GM19238 (cell line): ENCODE measurements around the gene CAMKK2.
"Not testable (repeated sequence)": the region's sequence is repeated elsewhere in the genome, so short reads cannot be mapped to it uniquely, and the experiment has no call there.

Experiments used
- DNase-seq: peaks from one replicate; pipeline ENCODE4 v3.0.0; 2011; ENCODE audit warnings: low spot score; ENCODE audit not compliant: insufficient read length

Gene CAMKK2

DNA sequence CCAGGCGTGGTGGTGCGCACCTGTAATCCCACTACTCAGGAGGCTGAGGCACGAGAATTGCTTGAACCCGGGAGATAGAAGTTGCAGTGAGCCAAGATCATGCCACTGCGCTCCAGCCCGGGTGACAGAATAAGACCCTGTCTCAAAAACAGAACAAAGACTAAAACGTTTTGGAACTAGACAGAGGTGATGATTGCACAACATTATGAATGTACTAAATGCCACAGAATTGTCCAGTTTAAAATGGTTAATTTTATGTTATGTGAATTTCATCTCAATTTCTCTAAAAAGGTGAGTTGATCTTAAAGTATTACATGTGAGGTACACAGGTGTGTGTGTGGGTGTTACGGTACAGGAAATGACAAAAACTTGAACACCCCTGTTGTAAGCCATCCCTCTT is 70.1 kb downstream of the CAMKK2 start:
- no peak for DNase-seq

- no peak for DNase-seq
Measured at GRCh38 chr12:121224591-121224990, 71.9 kb downstream of the CAMKK2 start.

GRCh38 chr12:121223292-121224285 is 72.9 kb downstream of the CAMKK2 start:
- DNase-seq, result no peak

DNA sequence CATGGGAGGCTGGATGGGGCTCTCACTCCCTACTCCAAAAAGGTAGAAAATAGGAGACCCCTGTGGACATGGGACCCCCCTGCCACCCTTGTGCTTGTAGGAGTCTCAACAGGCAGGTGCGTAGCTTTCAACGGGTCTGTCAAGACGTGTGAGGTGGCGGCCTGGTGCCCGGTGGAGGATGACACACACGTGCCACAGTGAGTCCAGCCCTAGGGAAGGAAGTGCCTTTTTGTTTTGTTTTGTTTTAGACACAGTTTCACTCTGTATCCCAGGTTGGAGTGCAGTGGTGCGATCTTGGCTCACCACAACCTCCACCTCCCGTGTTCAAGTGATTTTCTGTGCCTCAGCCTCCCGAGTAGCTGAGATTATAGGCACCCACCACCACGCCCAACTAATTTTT is 73.7 kb downstream of the CAMKK2 start:
- DNase-seq, result no peak

- DNase-seq, result no peak
Measured at GRCh38 chr12:121219353-121219986, 77.0 kb downstream of the CAMKK2 start.

DNA sequence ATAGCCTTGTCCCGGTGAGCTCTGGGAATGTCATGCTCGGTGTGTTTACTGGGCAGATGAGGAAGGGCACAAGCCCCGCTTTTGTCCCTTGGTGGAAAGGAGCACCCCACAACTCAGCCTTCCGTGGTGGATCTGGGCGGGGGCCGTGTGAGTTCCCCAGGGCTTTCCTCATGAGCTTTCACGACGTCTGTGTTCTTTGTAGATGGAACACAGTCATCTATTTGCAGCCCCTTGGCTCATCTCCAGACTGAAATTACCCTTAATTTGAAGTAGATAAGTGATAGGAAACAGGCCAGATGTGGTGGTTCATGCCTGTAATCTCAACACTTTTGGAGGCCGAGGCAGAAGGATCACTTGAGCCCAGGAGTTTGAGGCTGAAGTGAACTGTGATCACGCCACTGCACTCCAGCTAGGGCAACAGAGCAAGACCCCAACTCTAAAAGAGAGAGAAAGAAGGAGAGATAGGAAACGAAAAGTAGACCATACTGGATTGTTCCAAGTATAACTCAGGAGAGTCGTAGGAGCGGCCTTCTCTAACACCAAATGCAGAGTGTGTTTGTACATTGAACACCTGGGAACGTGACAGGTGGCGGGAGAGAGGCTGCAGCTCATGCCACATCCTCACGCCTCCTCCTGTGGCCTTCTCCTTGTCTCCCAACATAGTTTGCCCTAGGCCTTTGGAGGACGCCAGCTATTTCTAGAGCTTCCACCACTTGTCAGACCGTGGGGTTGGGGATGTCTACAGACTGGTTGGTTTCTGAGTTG is 77.7 kb downstream of the CAMKK2 start:
- no peak for DNase-seq

DNA sequence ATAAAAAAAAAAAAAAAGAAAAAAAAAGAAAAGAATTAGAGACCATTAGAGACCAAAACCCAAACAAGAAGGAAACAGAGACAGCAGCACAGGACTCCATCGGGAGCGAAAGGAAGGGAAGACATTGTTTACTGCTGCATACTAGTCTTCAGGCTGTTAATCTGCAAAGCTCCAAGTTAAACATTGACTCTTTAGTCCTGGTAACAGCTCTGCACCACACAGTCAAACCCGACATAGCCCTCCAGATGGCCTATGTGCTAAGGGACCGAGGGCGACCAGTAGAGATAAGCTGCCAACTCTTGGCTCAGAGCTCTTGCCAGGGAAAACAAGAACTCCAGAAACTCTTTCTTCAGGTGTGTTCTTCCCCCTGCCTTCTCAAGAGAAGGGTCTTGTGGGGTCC is 78.7 kb downstream of the CAMKK2 start:
- no peak for DNase-seq

DNA sequence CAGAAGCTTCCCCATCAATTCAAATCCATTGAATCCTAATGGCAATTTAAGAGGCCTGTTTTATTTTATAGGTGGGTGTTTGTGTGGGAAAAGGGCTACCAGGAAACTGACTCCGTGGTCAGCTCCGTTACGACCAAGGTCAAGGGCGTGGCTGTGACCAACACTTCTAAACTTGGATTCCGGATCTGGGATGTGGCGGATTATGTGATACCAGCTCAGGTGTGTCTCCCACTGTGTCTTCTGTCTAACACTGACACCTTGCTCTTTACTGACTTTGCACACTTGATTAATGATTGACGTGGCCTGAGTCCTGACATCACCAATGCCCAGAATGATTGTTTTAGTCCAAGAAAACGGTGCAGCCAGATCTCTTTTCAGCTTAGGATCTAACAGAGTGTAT is 79.4 kb downstream of the CAMKK2 start:
- DNase-seq, result no peak

DNA sequence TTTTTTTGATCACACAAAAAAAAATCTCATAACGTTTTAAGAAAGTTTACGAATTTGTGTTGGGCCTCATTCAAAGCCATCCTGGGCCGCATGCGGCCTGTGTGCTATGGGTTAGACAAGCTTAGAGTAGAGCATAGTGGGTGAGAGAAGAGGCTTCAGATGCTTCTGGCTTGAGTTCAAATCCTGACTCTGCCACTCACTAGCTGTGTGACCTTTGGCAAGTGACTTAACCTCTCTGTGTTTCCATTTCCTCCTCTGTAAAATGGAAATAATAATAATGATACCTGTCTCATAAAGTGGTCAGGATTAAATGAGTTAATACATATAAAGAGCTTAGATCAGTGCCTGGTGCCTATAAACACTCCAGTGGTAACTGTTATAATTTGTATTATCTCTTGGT is 80.4 kb downstream of the CAMKK2 start:
- DNase-seq, result no peak

GRCh38 chr12:121214855-121215745 is 81.4 kb downstream of the CAMKK2 start:
- no peak for DNase-seq

DNA sequence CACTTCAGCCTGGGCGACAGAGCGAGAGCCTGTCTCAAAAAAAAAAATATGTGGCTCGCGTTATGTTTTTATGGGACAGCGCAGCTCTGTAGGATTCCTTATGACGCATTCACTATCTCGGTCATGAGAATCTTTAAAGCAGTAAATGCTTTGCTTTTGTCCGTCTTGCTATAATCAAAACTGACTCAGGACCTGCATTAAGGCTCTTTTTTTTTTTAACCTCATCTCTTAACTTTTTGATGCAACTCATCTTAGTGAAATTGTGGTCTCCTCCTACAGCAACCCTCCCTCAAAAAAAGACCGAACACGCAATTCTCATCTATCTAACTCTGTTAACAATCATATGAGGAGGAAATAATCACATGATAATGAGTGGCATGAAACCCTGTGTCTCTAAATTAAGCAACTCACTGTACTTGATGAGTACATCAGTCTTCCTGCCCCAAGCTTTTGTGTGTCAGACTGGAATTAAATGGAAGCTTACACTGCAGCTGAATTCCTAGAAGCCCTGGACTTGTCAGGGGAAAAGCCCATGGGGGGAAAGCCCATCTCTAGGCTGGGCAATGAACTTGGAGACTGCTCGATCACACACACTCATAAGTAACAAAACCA is 82.2 kb downstream of the CAMKK2 start:
- DNase-seq, result no peak

GRCh38 chr12:121212875-121213274 is 83.6 kb downstream of the CAMKK2 start:
- no peak for DNase-seq

DNA sequence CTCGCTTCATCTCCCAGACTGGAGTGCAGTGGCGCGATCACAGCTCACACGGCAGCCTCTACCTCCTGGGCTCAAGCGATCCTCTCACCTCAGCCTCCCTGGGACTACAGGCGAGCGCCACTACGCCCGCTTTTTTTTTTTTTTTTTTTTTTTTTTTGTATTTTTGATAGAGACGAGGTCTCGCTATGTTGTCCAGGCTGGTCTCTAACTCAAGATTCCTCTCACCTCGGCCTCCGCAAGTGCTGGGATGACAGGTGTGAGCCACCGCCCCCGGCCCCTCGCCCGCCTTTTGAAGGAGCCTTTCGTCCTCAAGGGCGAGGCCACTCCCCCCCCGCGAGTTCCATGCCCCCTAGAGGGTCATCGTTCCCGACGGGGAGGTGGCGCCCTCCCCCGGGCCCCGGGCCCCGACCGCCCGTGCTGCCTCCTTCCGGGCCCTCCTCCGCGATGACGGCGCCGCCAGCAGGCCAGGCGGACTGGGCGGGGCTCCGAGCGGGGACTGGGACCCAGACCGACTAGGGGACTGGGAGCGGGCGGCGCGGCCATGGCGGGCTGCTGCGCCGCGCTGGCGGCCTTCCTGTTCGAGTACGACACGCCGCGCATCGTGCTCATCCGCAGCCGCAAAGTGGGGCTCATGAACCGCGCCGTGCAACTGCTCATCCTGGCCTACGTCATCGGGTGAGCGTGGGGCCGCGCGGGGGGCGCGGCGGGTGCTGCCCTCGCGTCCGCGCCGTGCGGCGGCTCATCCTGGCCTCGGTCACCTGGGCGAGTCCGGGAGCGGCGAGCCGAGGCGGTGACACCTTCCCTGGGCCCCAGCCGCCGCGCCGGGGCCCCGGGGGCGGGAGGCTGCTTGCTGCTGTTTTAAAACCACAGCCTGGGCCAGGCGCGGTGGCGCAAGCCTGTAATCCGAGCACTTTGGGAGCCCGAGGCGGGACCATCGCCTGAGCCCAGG is 86.6 kb downstream of the CAMKK2 start, which contains the start of gene P2RX4:
TSS of gene P2RX4 (plus strand) at position 506 of the 949 bp plus-strand sequence. CDS start at position 542, 36 bp downstream.
- DNase-seq, result peak; percentile 86

- no peak for DNase-seq
Measured at GRCh38 chr12:121209221-121209620, 87.3 kb downstream of the CAMKK2 start.

GRCh38 chr12:121208571-121208970 is 87.9 kb downstream of the CAMKK2 start:
- DNase-seq, result not testable (repeated sequence)

- DNase-seq, result no peak
Measured at GRCh38 chr12:121205491-121205890, 91.0 kb downstream of the CAMKK2 start.

GRCh38 chr12:121203482-121203881 is 93.0 kb downstream of the CAMKK2 start:
- no peak for DNase-seq

DNA sequence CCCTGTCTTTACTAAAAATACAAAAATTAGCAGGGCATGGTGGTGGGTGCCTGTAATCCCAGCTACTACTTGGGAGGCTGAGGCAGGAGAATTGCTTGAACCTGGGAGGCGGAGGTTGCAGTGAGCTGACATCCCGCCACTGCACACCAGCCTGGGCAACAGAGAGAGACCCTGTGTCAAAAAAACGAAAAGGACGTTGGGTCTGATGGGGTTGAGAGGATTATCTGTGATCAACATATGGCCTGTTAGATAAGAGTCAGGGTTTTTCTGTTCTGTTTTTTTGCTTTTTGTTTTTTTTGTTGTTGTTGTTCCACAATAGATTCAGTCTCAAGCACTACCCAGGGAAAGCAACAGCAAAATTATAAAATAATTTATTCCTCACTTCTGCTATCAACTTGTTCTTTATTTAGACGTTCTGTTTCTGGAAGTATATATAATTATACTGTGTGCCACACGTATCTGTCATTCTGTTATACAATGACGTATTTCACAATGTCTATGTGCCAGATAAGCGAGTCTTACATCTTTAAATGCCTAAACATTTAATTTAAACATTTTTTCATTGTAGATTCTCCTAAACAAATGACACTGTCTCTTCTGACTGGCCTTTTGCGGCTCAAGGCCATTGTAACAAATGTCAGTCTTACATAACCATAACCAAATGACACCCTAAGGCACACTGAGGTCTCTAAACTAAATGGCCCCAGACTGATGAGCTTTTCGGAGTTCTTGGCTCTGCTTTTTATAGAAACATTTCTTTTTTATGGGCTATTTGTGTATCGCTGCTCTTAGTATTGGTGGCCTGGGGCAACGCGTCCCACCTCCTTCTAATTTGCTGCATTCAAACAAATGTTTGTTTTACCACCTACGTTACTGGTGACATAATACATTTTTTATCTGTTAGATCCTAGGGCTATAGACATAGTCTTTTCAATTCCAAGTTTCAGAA is 93.8 kb downstream of the CAMKK2 start:
- no peak for DNase-seq
